ENCODE data around the gene GORASP2.

Gene GORASP2

DNA sequence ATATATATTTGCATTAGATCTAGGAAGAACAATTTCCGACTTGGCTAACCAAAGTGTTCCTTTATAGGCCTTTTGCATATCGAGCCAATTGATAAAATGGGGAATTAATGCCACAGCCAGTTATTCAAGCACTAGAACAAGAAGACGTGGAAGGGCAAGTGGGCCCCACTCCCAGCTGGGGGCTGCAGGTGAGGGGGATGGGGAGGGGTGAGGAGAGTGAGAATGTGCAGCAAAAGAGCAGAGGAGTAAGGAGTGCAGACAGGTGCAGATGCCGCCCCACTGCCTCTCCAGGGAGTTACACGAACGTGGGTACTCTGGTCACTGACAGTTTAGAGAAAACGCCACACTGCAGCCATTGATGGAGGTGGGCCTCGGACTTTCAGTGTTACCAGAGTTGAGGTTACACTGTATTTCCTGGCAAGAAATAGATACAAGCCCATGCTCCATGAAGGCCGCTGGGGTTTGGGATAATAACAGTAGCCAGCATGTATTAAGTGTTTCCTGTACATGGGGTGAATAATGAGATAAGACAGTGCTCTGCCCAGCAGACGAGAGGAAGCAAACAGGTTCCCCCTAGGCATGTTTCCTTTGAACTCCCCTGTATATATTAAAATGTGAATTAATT lies 40.9 kb downstream of the GORASP2 start:
- DNase-seq (ENCODE audit: low read depth): no peak
- TF ChIP-seq POLR2A (IDR thresholded peaks at IDR 0.05; ENCODE audit: extremely low read depth, insufficient read length) (no peak), MYC (IDR thresholded peaks at IDR 0.05; ENCODE audit: low read depth, low read length) (no peak)
- TF ChIP-seq, protein P1, sequence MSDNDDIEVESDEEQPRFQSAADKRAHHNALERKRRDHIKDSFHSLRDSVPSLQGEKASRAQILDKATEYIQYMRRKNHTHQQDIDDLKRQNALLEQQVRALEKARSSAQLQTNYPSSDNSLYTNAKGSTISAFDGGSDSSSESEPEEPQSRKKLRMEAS (IDR thresholded peaks at IDR 0.05; ENCODE audit: low read depth, low read length): no peak
- TF ChIP-seq, protein P2, sequence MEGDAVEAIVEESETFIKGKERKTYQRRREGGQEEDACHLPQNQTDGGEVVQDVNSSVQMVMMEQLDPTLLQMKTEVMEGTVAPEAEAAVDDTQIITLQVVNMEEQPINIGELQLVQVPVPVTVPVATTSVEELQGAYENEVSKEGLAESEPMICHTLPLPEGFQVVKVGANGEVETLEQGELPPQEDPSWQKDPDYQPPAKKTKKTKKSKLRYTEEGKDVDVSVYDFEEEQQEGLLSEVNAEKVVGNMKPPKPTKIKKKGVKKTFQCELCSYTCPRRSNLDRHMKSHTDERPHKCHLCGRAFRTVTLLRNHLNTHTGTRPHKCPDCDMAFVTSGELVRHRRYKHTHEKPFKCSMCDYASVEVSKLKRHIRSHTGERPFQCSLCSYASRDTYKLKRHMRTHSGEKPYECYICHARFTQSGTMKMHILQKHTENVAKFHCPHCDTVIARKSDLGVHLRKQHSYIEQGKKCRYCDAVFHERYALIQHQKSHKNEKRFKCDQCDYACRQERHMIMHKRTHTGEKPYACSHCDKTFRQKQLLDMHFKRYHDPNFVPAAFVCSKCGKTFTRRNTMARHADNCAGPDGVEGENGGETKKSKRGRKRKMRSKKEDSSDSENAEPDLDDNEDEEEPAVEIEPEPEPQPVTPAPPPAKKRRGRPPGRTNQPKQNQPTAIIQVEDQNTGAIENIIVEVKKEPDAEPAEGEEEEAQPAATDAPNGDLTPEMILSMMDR (IDR thresholded peaks at IDR 0.05; ENCODE audit: low read depth, low read length): no peak
- H3K4me3 ChIP-seq (ENCODE audit: low read depth, low read length): no peak overlapping the region

DNA sequence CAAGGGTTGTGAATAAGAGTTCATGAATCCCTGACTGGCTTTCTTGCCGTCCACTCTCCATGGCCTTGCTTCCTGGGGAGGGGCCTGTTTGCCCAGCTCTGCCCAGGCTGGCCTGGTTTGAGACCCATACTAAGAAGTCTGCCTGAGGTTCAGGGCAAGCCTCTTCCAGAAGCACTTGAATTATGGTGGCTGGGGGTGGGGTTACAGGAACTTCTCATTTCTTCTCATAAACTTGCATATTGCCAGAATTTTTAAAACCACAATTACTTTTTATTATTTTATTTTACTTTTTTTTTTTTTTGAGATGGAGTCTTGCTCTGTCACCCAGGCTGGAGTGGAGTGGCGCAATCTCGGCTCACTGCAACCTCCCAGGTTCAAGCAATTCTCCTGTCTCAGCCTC lies 42.0 kb downstream of the GORASP2 start:
- H3K4me3 ChIP-seq (ENCODE audit: low read depth, low read length): no peak overlapping the region
- TF ChIP-seq, protein P1 (IDR thresholded peaks at IDR 0.05; ENCODE audit: low read depth, low read length): no peak
- no peak for TF ChIP-seq POLR2A (IDR thresholded peaks at IDR 0.05; ENCODE audit: extremely low read depth, insufficient read length)
- no peak for TF ChIP-seq MYC (IDR thresholded peaks at IDR 0.05; ENCODE audit: low read depth, low read length)
- TF ChIP-seq, protein P2 (IDR thresholded peaks at IDR 0.05; ENCODE audit: low read depth, low read length): no peak
- DNase-seq (ENCODE audit: low read depth): peak; percentile 32

DNA sequence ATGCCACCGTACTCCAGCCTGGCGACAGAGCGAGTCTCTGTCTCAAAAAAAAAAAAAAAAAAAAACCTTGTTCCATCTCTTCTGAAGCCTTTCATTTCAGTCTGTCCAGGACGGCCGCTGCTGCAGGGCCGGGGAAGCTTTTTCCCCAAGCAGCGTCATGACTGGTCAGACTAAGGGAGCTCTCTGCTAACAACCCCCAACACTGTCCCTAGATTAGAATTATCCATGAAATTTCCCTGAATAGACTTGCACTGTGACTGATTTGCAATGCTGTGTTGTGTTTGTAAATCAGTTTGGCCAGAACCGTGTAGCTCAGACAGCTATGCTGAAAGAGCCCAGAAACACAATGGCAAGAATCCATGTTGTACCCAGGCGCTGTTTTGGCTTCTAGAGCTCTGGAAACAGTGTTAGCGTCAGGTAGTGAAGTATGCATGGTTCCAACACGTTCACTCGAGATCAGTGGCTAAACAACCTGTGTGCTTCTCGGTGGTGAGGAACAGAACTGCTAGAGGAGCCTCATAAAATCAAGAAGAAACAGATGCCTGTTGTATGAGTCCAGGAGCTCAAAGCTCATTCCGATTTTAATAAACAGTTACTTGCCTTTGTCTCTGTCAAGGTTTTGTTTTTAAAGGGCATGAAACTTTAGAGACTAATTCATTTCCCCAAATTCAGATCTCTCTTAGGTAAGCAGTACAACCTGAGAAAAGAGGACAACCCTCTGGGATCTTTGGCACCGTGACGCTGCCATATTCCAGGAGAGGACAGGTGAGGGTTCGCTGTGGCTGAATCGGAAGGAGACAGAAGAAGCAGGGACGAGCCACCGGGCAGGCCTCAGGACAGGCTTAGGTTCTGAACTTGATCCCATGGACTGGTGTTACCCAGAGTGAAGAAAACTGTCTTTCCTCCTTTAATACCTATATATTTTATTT lies 43.5 kb downstream of the GORASP2 start:
- DNase-seq (ENCODE audit: low read depth): peak; percentile 34
- TF ChIP-seq, protein P2 (IDR thresholded peaks at IDR 0.05; ENCODE audit: low read depth, low read length): no peak
- TF ChIP-seq MYC (IDR thresholded peaks at IDR 0.05; ENCODE audit: low read depth, low read length): no peak
- TF ChIP-seq, protein P1 (IDR thresholded peaks at IDR 0.05; ENCODE audit: low read depth, low read length): no peak
- no peak for TF ChIP-seq POLR2A (IDR thresholded peaks at IDR 0.05; ENCODE audit: extremely low read depth, insufficient read length)
- H3K4me3 ChIP-seq (ENCODE audit: low read depth, low read length): peak overlapping the region; percentile 35

DNA sequence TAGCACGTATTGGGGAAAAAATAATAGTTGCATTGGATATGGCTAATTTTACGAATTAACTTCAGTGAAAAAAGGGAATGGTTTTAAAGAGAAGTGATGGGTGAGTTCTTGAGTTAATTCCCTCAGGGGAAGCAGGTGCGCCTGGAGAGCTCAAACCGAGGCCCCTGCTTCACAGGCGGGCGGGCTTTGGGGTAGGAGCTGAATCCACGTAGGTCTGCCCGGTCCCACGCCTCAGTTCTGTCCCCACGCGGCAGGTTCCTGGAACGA lies 44.1 kb downstream of the GORASP2 start:
- DNase-seq (ENCODE audit: low read depth): no peak
- TF ChIP-seq MYC (IDR thresholded peaks at IDR 0.05; ENCODE audit: low read depth, low read length) (no peak), POLR2A (IDR thresholded peaks at IDR 0.05; ENCODE audit: extremely low read depth, insufficient read length) (no peak)
- TF ChIP-seq, protein P1 (IDR thresholded peaks at IDR 0.05; ENCODE audit: low read depth, low read length): no peak
- TF ChIP-seq, protein P2 (IDR thresholded peaks at IDR 0.05; ENCODE audit: low read depth, low read length): no peak
- H3K4me3 ChIP-seq (ENCODE audit: low read depth, low read length): peak overlapping the region; percentile 35

DNA sequence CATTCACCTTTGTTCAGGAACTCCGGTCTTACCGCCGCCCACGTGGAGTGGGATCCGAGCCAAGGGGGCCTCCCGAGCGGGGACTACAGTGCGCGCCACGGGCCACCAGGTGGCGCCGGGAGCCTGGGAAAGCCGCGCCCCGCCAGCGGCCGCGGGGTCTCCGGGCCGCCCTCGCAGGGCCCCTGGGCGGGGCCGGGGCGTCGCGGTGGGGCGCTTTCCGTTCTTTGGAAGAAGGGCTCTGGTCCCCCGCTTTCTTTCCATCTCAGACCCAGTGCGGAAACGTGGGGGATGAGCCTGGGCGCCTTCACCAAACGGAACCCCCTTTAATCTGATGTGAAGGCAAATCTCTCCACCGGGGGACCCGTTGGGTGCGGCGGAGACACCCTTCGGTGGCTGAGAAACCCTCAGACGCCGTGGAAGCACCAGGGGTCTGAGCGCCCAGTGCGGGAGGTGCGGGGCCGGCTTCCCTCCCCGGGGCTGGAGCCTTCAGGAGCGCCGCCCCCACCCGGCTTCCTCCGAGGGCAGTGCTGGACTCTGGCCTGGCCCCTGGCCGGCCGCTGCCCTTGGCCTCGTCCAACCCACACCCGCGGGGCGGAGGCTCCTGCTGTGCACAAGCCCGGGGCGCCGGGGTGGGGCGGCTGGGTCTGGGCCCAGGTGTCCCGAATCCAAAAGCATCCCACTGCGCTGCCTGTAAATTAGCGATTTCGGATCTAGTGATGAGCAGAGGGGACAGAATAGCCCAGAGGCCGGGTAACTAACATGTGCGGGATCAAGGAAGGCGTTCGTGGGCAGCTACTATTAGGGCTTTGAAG lies 44.6 kb downstream of the GORASP2 start:
- DNase-seq (ENCODE audit: low read depth): peak; percentile 87
- TF ChIP-seq, protein P2 (IDR thresholded peaks at IDR 0.05; ENCODE audit: low read depth, low read length): peak; percentile 70
- no peak for TF ChIP-seq POLR2A (IDR thresholded peaks at IDR 0.05; ENCODE audit: extremely low read depth, insufficient read length)
- TF ChIP-seq MYC (IDR thresholded peaks at IDR 0.05; ENCODE audit: low read depth, low read length): peak; percentile 92
- TF ChIP-seq, protein P1 (IDR thresholded peaks at IDR 0.05; ENCODE audit: low read depth, low read length): peak; percentile 91
- H3K4me3 ChIP-seq (ENCODE audit: low read depth, low read length): peak overlapping the region; percentile 66
